CD4-positive, alpha-beta T cell (primary cell): ENCODE data around the gene RIPOR3. TPM values are rescaled to one million over a fixed set of nuclear protein-coding genes. Genes with fewer than 3 reads are reported as not detected.

Experiments used
- ATAC-seq: fragments of 200-7000 bp; cut with Tn5 transposase; one replicate; pipeline ENCODE4 v1.10.0; 2022; ENCODE audit warnings: mild to moderate bottlenecking; ENCODE audit not compliant: poor library complexity
- CTCF ChIA-PET: fragments of 350-600 bp; sonication (Branson Sonifier 250); formaldehyde crosslinking; loops from one replicate; lab custom pipeline; 2021; ENCODE audit warnings: antibody characterized with exemption, inconsistent platforms; lab: Charles Lee
- POLR2A ChIA-PET: fragments of 350-600 bp; sonication (Branson Sonifier 250); formaldehyde crosslinking; loops from one replicate; lab custom pipeline; 2021; ENCODE audit warnings: antibody characterized with exemption, inconsistent platforms; lab: Charles Lee
- DNase-seq, 14 experiments: peaks; one replicate each; pipeline ENCODE4 v3.0.0-alpha.2; 2013 to 2020; ENCODE audit warnings: mixed read lengths in 2 of 14
- H3K27ac ChIP-seq, 2 donors: one replicate each; pipeline versions ENCODE4 v1.5.1 to v1.7.0; 2013; ENCODE audit warnings: low read length in 2 of 2, low read depth in 1 of 2, mild to moderate bottlenecking in 1 of 2
- H3K27me3 ChIP-seq, 2 experiments: 1 replicate in 1 of 2; 2 replicates in 1 of 2; pipeline versions ENCODE4 v1.6.1 to v1.7.0; 2013; ENCODE audit warnings: low read length in 2 of 2, control low read depth in 1 of 2, mild to moderate bottlenecking in 1 of 2, moderate library complexity in 1 of 2; ENCODE audit not compliant: insufficient read depth in 2 of 2, control insufficient read depth in 1 of 2
- H3K36me3 ChIP-seq: one replicate; pipeline ENCODE4 v1.6.1; 2013; ENCODE audit warnings: low read length, control low read depth; ENCODE audit not compliant: insufficient read depth
- H3K4me1 ChIP-seq: one replicate; pipeline ENCODE4 v1.6.1; 2013; ENCODE audit warnings: low read length, control low read depth; ENCODE audit not compliant: insufficient read depth
- H3K4me3 ChIP-seq: one replicate; pipeline ENCODE4 v1.5.1; 2013; ENCODE audit warnings: mild to moderate bottlenecking, low read length, moderate library complexity
- H3K9me3 ChIP-seq, 2 experiments: 1 replicate in 1 of 2; 2 replicates in 1 of 2; pipeline versions ENCODE4 v1.6.1 to v1.7.0; 2013; ENCODE audit warnings: low read length in 2 of 2, mild to moderate bottlenecking in 2 of 2, control low read depth in 1 of 2, moderate library complexity in 1 of 2; ENCODE audit not compliant: control insufficient read depth in 1 of 2, insufficient read depth in 1 of 2
- H3K27ac Mint-ChIP-seq: one replicate; pipeline ENCODE4 v1.8.0; 2020; ENCODE audit warnings: mixed read lengths
- H3K27me3 Mint-ChIP-seq: one replicate; pipeline ENCODE4 v1.8.0; 2021; ENCODE audit warnings: mixed read lengths
- H3K36me3 Mint-ChIP-seq: one replicate; pipeline ENCODE4 v1.8.0; 2021; ENCODE audit warnings: low read depth, mixed read lengths
- H3K4me1 Mint-ChIP-seq: one replicate; pipeline ENCODE4 v1.8.0; 2021; ENCODE audit warnings: low read depth, mixed read lengths
- H3K4me3 Mint-ChIP-seq: one replicate; pipeline ENCODE4 v1.8.0; 2020; ENCODE audit warnings: mild to moderate bottlenecking, mixed read lengths
- H3K9me3 Mint-ChIP-seq: one replicate; pipeline ENCODE4 v1.8.0; 2020; ENCODE audit warnings: mixed read lengths
- intact Hi-C, 2 experiments: fragments of 100-400 bp; cut with DNase I in 1 of 2; cut with micrococcal nuclease in 1 of 2; formaldehyde crosslinking; loops; one replicate each; pipeline versions ENCODE4 v1.15.1 to v1.9.0; 2023 to 2025; cut with DNase I, micrococcal nuclease
- total RNA-seq, 174 experiments: library from RNA in 2 of 174; stranded (reverse) in 2 of 174; gene quantifications; one replicate each; pipeline ENCODE4 v1.2.3 and lab custom pipeline; 2021 to 2026
- TF ChIP-seq, protein P1 (sequence below): fragments of 200-600 bp; IDR thresholded peaks from one replicate; pipeline ENCODE4 v1.8.0; 2022; ENCODE audit warnings: antibody characterized with exemption, mild to moderate bottlenecking

Gene RIPOR3
- total RNA-seq, 2 experiments from 2014 or later, result not detected

DNA sequence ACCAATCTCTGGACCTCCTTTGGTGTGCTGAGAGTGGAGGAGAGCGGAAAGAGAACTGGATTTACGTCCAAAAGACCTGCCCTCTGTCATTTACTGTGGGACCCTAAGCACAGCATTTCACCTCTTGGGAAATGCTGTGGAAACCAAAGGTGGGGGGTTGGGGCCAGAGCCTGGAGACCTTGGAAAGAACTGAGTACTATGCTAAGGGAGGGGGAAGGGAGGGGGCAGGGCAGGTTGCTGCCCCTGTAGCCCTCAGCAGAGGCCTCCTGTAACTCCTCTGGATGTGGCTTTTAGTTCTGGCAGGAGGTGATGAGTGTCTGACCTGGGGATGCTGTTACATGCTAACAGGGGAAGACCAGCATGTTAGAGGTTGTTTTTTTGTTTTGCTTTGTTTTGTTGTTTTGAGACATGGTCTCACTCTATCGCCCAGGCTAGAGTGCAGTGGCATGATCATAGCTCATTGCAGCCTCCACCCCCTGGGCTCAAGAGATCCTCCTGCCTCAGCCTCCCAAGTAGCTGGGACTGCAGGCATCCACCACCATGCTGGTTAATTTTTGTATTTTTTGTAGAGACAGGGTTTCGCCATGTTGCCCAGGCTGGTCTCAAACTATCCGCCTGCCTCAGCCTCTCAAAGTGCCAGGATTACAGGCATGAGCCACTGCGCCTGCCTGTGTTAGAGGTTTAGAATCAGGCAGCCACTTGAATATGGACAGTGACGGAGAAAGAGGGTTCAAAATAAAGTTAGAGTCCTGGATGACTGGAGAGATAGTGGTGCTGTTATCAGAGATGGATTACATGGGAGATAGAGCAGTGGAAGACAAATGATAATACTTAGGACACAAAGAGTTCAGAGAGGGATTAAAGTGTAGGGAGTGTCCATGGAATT lies 21.7 kb upstream of the RIPOR3 start:
- no peak overlapping the region for H3K27ac Mint-ChIP-seq
- no peak overlapping the region for H3K4me3 Mint-ChIP-seq
- no peaks in the 10 kb centered on the region for H3K4me1 Mint-ChIP-seq
- intact Hi-C loops, result no loop called here
- ChIA-PET POLR2A (no interaction called here), CTCF (no interaction called here)
- H3K36me3 Mint-ChIP-seq, result no peaks in the 10 kb centered on the region
- no peaks in the 10 kb centered on the region for H3K9me3 Mint-ChIP-seq
- H3K36me3 ChIP-seq, result no peaks in the 10 kb centered on the region
- H3K27me3 ChIP-seq, result peaks cover 0 to 7% of the 10 kb centered on the region in 2 experiments
- H3K9me3 ChIP-seq, result no peaks in the 10 kb centered on the region
- TF ChIP-seq, protein P1, sequence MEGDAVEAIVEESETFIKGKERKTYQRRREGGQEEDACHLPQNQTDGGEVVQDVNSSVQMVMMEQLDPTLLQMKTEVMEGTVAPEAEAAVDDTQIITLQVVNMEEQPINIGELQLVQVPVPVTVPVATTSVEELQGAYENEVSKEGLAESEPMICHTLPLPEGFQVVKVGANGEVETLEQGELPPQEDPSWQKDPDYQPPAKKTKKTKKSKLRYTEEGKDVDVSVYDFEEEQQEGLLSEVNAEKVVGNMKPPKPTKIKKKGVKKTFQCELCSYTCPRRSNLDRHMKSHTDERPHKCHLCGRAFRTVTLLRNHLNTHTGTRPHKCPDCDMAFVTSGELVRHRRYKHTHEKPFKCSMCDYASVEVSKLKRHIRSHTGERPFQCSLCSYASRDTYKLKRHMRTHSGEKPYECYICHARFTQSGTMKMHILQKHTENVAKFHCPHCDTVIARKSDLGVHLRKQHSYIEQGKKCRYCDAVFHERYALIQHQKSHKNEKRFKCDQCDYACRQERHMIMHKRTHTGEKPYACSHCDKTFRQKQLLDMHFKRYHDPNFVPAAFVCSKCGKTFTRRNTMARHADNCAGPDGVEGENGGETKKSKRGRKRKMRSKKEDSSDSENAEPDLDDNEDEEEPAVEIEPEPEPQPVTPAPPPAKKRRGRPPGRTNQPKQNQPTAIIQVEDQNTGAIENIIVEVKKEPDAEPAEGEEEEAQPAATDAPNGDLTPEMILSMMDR, result no peak
- H3K27ac ChIP-seq, result no peak overlapping the region
- DNase-seq (no peak), ATAC-seq (no peak)
- H3K27me3 Mint-ChIP-seq, result peaks cover 29% of the 10 kb centered on the region
- no peak overlapping the region for H3K4me3 ChIP-seq
- H3K4me1 ChIP-seq, result no peaks in the 10 kb centered on the region

- POLR2A ChIA-PET, result no interaction called here
- H3K27ac ChIP-seq, result no peak overlapping the region
Measured at GRCh38 chr20:50711113-50711825, 19.9 kb upstream of the RIPOR3 start.

GRCh38 chr20:50710492-50711063 lies 19.2 kb upstream of the RIPOR3 start:
- Mint-ChIP-seq H3K36me3 (no peaks in the 10 kb centered on the region), H3K4me1 (no peaks in the 10 kb centered on the region), H3K4me3 (no peak overlapping the region), H3K27ac (no peak overlapping the region), H3K27me3 (peaks cover 25% of the 10 kb centered on the region), H3K9me3 (no peaks in the 10 kb centered on the region)
- ChIA-PET CTCF (no interaction called here), POLR2A (no interaction called here)
- no peaks in the 10 kb centered on the region for H3K9me3 ChIP-seq
- H3K4me3 ChIP-seq, result no peak overlapping the region
- no peaks in the 10 kb centered on the region for H3K4me1 ChIP-seq
- no peak overlapping the region for H3K27ac ChIP-seq
- TF ChIP-seq, protein P1, result no peak
- ATAC-seq, result no peak
- H3K27me3 ChIP-seq, result peaks cover 0 to 7% of the 10 kb centered on the region in 2 experiments
- H3K36me3 ChIP-seq, result no peaks in the 10 kb centered on the region
- no peak for DNase-seq
- intact Hi-C loops, result no loop called here

More at GRCh38 chr20:50711113-50711825, 19.9 kb upstream of the RIPOR3 start:
- Histone ChIP-seq H3K4me1 (no peaks in the 10 kb centered on the region), H3K27me3 (peaks cover 0 to 7% of the 10 kb centered on the region in 2 experiments), H3K36me3 (no peaks in the 10 kb centered on the region), H3K9me3 (no peaks in the 10 kb centered on the region), H3K4me3 (no peak overlapping the region)
- H3K27ac Mint-ChIP-seq, result no peak overlapping the region
- TF ChIP-seq, protein P1, result no peak
- no peak for DNase-seq
- no peak overlapping the region for H3K4me3 Mint-ChIP-seq
- no peaks in the 10 kb centered on the region for H3K9me3 Mint-ChIP-seq
- no peaks in the 10 kb centered on the region for H3K4me1 Mint-ChIP-seq
- no peaks in the 10 kb centered on the region for H3K36me3 Mint-ChIP-seq
- CTCF ChIA-PET, result no interaction called here
- intact Hi-C loops, result no loop called here
- H3K27me3 Mint-ChIP-seq, result peaks cover 25% of the 10 kb centered on the region
- ATAC-seq, result no peak
